ENCODE results near the gene ALKBH4. TPM values are rescaled to one million over a fixed set of nuclear protein-coding genes. Genes with fewer than 3 reads are reported as not detected.

Gene ALKBH4
- total and polyA plus RNA-seq, 2 of the 8 experiments (the other 6 are each of a cell fraction or from before 2014, with no cell fraction given): 10.2 to 16.6 TPM

DNA sequence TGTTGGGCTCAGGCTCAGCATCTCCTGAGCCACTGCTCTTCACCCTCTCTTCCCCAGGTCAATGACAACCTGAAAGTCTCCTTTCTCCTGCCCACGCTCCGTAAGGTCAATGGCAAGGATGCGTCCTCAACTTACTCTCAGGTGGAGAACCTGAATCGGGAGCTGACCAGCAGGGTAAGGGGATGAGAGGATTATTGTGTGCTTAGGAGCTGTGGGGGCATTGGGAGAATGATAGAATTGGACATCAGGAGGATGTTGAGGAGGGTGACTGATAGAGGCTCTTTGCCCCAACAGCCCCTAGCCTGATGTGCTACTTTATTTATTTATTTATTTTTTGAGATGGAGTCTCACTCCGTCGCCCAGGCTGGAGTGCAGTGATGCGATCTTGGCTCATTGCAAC lies 1.4 kb upstream of the ALKBH4 start (continued):
- TF ChIP-seq CBX5 (IDR thresholded peaks at IDR 0.05; ENCODE audit: low read depth, low read length) (no peak), SP4 (IDR thresholded peaks at IDR 0.05; ENCODE audit: low read length) (no peak), EP300 (IDR thresholded peaks at IDR 0.05; ENCODE audit: borderline replicate concordance in 1 of 2, low read depth in 2 of 2, low read length in 2 of 2) (no peak), SAP30 (IDR thresholded peaks at IDR 0.05; ENCODE audit: insufficient read depth, insufficient replicate concordance, low read length) (no peak), EGR1 (IDR thresholded peaks at IDR 0.05; ENCODE audit: borderline replicate concordance, low read depth, low read length) (no peak), KDM5A (IDR thresholded peaks at IDR 0.05; ENCODE audit: low read length) (no peak), HDAC2 (IDR thresholded peaks at IDR 0.05; ENCODE audit: borderline replicate concordance in 1 of 2, low read depth in 2 of 2, low read length in 2 of 2) (no peak), KDM1A (IDR thresholded peaks at IDR 0.05; ENCODE audit: borderline replicate concordance, low read length) (no peak)
- TF ChIP-seq, protein P1, sequence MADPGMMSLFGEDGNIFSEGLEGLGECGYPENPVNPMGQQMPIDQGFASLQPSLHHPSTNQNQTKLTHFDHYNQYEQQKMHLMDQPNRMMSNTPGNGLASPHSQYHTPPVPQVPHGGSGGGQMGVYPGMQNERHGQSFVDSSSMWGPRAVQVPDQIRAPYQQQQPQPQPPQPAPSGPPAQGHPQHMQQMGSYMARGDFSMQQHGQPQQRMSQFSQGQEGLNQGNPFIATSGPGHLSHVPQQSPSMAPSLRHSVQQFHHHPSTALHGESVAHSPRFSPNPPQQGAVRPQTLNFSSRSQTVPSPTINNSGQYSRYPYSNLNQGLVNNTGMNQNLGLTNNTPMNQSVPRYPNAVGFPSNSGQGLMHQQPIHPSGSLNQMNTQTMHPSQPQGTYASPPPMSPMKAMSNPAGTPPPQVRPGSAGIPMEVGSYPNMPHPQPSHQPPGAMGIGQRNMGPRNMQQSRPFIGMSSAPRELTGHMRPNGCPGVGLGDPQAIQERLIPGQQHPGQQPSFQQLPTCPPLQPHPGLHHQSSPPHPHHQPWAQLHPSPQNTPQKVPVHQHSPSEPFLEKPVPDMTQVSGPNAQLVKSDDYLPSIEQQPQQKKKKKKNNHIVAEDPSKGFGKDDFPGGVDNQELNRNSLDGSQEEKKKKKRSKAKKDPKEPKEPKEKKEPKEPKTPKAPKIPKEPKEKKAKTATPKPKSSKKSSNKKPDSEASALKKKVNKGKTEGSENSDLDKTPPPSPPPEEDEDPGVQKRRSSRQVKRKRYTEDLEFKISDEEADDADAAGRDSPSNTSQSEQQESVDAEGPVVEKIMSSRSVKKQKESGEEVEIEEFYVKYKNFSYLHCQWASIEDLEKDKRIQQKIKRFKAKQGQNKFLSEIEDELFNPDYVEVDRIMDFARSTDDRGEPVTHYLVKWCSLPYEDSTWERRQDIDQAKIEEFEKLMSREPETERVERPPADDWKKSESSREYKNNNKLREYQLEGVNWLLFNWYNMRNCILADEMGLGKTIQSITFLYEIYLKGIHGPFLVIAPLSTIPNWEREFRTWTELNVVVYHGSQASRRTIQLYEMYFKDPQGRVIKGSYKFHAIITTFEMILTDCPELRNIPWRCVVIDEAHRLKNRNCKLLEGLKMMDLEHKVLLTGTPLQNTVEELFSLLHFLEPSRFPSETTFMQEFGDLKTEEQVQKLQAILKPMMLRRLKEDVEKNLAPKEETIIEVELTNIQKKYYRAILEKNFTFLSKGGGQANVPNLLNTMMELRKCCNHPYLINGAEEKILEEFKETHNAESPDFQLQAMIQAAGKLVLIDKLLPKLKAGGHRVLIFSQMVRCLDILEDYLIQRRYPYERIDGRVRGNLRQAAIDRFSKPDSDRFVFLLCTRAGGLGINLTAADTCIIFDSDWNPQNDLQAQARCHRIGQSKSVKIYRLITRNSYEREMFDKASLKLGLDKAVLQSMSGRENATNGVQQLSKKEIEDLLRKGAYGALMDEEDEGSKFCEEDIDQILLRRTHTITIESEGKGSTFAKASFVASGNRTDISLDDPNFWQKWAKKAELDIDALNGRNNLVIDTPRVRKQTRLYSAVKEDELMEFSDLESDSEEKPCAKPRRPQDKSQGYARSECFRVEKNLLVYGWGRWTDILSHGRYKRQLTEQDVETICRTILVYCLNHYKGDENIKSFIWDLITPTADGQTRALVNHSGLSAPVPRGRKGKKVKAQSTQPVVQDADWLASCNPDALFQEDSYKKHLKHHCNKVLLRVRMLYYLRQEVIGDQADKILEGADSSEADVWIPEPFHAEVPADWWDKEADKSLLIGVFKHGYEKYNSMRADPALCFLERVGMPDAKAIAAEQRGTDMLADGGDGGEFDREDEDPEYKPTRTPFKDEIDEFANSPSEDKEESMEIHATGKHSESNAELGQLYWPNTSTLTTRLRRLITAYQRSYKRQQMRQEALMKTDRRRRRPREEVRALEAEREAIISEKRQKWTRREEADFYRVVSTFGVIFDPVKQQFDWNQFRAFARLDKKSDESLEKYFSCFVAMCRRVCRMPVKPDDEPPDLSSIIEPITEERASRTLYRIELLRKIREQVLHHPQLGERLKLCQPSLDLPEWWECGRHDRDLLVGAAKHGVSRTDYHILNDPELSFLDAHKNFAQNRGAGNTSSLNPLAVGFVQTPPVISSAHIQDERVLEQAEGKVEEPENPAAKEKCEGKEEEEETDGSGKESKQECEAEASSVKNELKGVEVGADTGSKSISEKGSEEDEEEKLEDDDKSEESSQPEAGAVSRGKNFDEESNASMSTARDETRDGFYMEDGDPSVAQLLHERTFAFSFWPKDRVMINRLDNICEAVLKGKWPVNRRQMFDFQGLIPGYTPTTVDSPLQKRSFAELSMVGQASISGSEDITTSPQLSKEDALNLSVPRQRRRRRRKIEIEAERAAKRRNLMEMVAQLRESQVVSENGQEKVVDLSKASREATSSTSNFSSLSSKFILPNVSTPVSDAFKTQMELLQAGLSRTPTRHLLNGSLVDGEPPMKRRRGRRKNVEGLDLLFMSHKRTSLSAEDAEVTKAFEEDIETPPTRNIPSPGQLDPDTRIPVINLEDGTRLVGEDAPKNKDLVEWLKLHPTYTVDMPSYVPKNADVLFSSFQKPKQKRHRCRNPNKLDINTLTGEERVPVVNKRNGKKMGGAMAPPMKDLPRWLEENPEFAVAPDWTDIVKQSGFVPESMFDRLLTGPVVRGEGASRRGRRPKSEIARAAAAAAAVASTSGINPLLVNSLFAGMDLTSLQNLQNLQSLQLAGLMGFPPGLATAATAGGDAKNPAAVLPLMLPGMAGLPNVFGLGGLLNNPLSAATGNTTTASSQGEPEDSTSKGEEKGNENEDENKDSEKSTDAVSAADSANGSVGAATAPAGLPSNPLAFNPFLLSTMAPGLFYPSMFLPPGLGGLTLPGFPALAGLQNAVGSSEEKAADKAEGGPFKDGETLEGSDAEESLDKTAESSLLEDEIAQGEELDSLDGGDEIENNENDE (IDR thresholded peaks at IDR 0.05; ENCODE audit: insufficient replicate concordance, low read length): no peak
